Measurements from ENCODE around the gene FAAP20. TPM values are rescaled to one million over a fixed set of nuclear protein-coding genes. Genes with fewer than 3 reads are reported as not detected.

The FAAP20 gene
- total and polyA plus RNA-seq, 2 donors (not counting 3 experiments of a cell fraction or from before 2014, with no cell fraction given), result 31.5 to 62.6 TPM

DNA sequence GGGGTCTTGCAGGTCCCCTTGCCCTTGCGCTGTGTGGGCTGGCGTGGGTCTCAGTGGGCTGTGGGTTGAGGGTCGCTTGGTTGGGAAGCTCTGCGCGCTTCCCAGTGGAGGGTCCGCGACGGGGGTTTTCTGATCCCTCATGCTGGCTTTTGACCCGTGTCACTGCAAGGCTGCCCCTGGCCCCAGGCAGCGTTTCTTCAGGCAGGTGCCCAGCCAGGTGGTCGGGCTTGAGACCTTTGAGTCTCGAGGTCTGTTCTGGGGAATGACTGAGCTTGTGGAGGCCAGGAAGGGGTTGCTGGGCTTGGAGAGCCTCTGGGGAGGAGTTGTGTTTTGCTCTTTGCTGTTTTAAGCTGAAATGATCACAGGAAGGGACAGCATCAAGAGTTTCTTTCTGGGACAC lies 38.9 kb upstream of the FAAP20 start:
- peak overlapping the region; percentile 46 for H3K27ac ChIP-seq (ENCODE audit: insufficient read depth, low read depth, low read length)
- peaks cover 98% of the 10 kb centered on the region for H3K79me2 ChIP-seq (ENCODE audit: control insufficient read depth, insufficient read depth, low read length)
- H3K4me3 ChIP-seq (replicated peaks in 1 of 3; ENCODE audit: insufficient read depth in 1 of 3, low read depth in 1 of 3, low read length in 3 of 3), result no peak overlapping the region
- dilution Hi-C loops (cut with MboI; ENCODE audit: extremely low pct_ligation_motif_present, low sequenced_read_pairs) (no loop called here), intact Hi-C loops (cut with micrococcal nuclease) (loop anchor here (2.0 kb wide), 1 partner anchor 29 kb away; no protein-coding TSS in a partner anchor)
- H3K4me2 ChIP-seq (ENCODE audit: insufficient read depth, low read length), result peak overlapping the region; percentile 62
- FAIRE-seq (no peak), DNase-seq (ENCODE audit: low read depth, low spot score) (no peak)
- H3K36me3 ChIP-seq (ENCODE audit: control insufficient read depth in 2 of 2, extremely low read depth in 1 of 2, insufficient read depth in 2 of 2, low read length in 2 of 2), result peaks cover 0 to 3% of the 10 kb centered on the region in 2 experiments
- TF ChIP-seq FOS (IDR thresholded peaks at IDR 0.05; ENCODE audit: borderline replicate concordance, insufficient read depth, low read length), result no peak
- no peaks in the 10 kb centered on the region for H3K27me3 ChIP-seq (ENCODE audit: control insufficient read depth in 2 of 2, insufficient read depth in 2 of 2, low read length in 2 of 2)
- ChIA-PET CTCF (interaction anchor here (0.7 to 5.4 kb wide), 7 partner anchors 13 to 148 kb away, joined by 3 to 51 read pairs (median 7); partner anchors contain the start of gene FAAP20), POLR2A (no interaction called here)
- peak overlapping the region; percentile 14 for H3K9ac ChIP-seq (replicated peaks; ENCODE audit: extremely low read depth, insufficient read depth, low read length)
- peaks cover 40% of the 10 kb centered on the region for H3K4me1 ChIP-seq (ENCODE audit: control insufficient read depth, extremely low read depth, insufficient read depth, low read length)
- no peaks in the 10 kb centered on the region for H4K20me1 ChIP-seq (replicated peaks; ENCODE audit: control insufficient read depth, extremely low read depth, insufficient read depth, low read length)
- BruUV-seq (replicated peaks), result no TSS peak
- H3K9me3 ChIP-seq (replicated peaks; ENCODE audit: control insufficient read depth, insufficient read depth, low read length), result no peaks in the 10 kb centered on the region
- no peaks in the 10 kb centered on the region for H3K9me1 ChIP-seq (replicated peaks; ENCODE audit: control insufficient read depth, extremely low read depth, insufficient read depth, low read length)
- no peak overlapping the region for H2AFZ ChIP-seq (ENCODE audit: low read depth, low read length)

DNA sequence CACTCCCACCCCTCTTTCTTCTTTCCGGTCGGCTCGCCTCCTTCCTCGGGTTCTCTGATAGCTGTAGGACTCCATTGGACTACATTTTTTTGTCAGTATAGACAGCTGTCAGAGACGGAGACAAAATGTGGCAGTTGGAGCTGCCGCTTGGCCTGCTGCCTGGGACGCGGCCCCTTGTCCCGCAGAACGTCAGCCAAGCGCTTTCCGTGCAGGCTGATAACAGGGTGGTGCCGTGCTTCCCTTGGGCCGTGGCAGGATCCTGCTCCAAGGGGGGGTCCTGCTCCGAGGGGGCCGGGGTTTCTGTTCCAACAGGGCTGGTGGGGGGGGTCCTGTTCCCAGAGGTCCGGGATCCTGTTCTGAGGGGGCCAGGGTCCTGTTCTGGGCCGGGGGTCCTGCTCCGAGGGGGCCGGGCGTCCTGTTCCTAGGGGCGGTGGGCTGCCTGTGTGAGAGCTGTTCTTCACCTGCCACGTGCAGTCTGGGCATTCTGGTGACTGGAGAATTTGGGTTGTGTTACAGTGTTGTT lies 38.4 kb upstream of the FAAP20 start:
- H3K9ac ChIP-seq (replicated peaks; ENCODE audit: extremely low read depth, insufficient read depth, low read length), result no peak overlapping the region
- H4K20me1 ChIP-seq (replicated peaks; ENCODE audit: control insufficient read depth, extremely low read depth, insufficient read depth, low read length), result no peaks in the 10 kb centered on the region
- peaks cover 40% of the 10 kb centered on the region for H3K4me1 ChIP-seq (ENCODE audit: control insufficient read depth, extremely low read depth, insufficient read depth, low read length)
- H3K36me3 ChIP-seq (ENCODE audit: control insufficient read depth in 2 of 2, extremely low read depth in 1 of 2, insufficient read depth in 2 of 2, low read length in 2 of 2), result peaks cover 0 to 3% of the 10 kb centered on the region in 2 experiments
- TF ChIP-seq, protein P1, sequence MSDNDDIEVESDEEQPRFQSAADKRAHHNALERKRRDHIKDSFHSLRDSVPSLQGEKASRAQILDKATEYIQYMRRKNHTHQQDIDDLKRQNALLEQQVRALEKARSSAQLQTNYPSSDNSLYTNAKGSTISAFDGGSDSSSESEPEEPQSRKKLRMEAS (IDR thresholded peaks at IDR 0.05; ENCODE audit: insufficient read depth, insufficient read length), result no peak
- no peak for TF ChIP-seq EZH2 (IDR thresholded peaks at IDR 0.05; ENCODE audit: borderline replicate concordance, low read depth, low read length, severe bottlenecking)
- no peak for TF ChIP-seq JUN (IDR thresholded peaks at IDR 0.05; ENCODE audit: borderline replicate concordance, insufficient read depth, insufficient read length, low read depth)
- TF ChIP-seq FOS (IDR thresholded peaks at IDR 0.05; ENCODE audit: borderline replicate concordance, insufficient read depth, low read length), result no peak
- no peak for TF ChIP-seq CTCF (IDR thresholded peaks at IDR 0.05; ENCODE audit: extremely low read depth in 1 of 2, insufficient read depth in 1 of 2, low read depth in 1 of 2, low read length in 2 of 2)
- no peak for TF ChIP-seq GATA2 (IDR thresholded peaks at IDR 0.05; ENCODE audit: insufficient read depth, insufficient read length, low read depth, low read length)
- no peak for TF ChIP-seq MYC (IDR thresholded peaks at IDR 0.05; ENCODE audit: low read depth, low read length)
- TF ChIP-seq POLR2A (IDR thresholded peaks at IDR 0.05; ENCODE audit: low read depth, low read length), result no peak
- no peak for TF ChIP-seq POLR2AphosphoS5 (IDR thresholded peaks at IDR 0.05; ENCODE audit: insufficient read depth, low read depth, low read length)
- no peaks in the 10 kb centered on the region for H3K9me1 ChIP-seq (replicated peaks; ENCODE audit: control insufficient read depth, extremely low read depth, insufficient read depth, low read length)
- H3K9me3 ChIP-seq (replicated peaks; ENCODE audit: control insufficient read depth, insufficient read depth, low read length), result no peaks in the 10 kb centered on the region
- ChIA-PET POLR2A (no interaction called here), CTCF (interaction anchor here (1.4 to 5.4 kb wide), 5 partner anchors 18 to 149 kb away, joined by 3 to 51 read pairs (median 19); partner anchors contain the start of gene FAAP20)
- H3K4me3 ChIP-seq (replicated peaks in 1 of 3; ENCODE audit: insufficient read depth in 1 of 3, low read depth in 1 of 3, low read length in 3 of 3), result peak overlapping the region in 2 of 3 experiments; percentile 42 to 64
- H3K27ac ChIP-seq (ENCODE audit: insufficient read depth, low read depth, low read length), result peak overlapping the region; percentile 46
- H3K79me2 ChIP-seq (ENCODE audit: control insufficient read depth, insufficient read depth, low read length), result peaks cover 93% of the 10 kb centered on the region
- H3K27me3 ChIP-seq (ENCODE audit: control insufficient read depth in 2 of 2, insufficient read depth in 2 of 2, low read length in 2 of 2), result no peaks in the 10 kb centered on the region
- BruUV-seq (replicated peaks), result no TSS peak
- peak overlapping the region; percentile 66 for H3K4me2 ChIP-seq (ENCODE audit: insufficient read depth, low read length)
- DNase-seq (ENCODE audit: low read depth, low spot score) (peak; percentile 25), FAIRE-seq (peak; percentile 42)
- dilution Hi-C loops (cut with MboI; ENCODE audit: extremely low pct_ligation_motif_present, low sequenced_read_pairs) (no loop called here), intact Hi-C loops (cut with micrococcal nuclease) (loop anchor here (1.0 to 2.0 kb wide), 5 partner anchors 28 to 81 kb away; no protein-coding TSS in a partner anchor)
- no peak overlapping the region for H2AFZ ChIP-seq (ENCODE audit: low read depth, low read length)
